ENCODE data around the gene RAET1L. TPM values are rescaled to one million over a fixed set of nuclear protein-coding genes. Genes with fewer than 3 reads are reported as not detected.

RAET1L gene
- total RNA-seq, 1 donor from 2014 or later: not detected

DNA sequence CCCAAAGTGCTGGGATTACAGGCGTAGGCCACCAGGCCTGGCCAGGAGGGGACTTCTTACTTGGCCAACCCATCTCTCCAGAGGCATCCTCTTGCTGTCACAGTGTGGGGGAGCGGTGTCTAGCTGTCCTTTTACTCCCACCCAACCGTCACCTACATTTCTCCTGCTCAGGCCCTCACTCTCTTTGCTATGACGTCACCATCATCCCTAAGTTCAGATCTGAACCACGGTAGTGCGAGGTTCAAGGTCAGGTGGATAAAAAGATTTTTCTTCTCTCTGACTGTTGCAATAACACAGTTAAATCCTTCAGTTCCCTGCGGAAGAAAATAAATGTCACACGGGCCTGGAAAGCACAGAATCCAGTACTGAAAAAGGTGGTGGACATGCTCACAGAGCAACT lies 7.3 kb upstream of the RAET1L start:
- intact Hi-C loops (cut with DNase I): no loop called here
- Histone ChIP-seq H3K27ac (no peak overlapping the region), H3K27me3 (peaks cover 28% of the 10 kb centered on the region), H3K4me1 (peaks cover 5% of the 10 kb centered on the region), H3K4me3 (no peak overlapping the region), H3K36me3 (no peaks in the 10 kb centered on the region), H3K9me3 (no peaks in the 10 kb centered on the region)
- DNase-seq (no peak), ATAC-seq (no peak)
- TF ChIP-seq, protein P1, sequence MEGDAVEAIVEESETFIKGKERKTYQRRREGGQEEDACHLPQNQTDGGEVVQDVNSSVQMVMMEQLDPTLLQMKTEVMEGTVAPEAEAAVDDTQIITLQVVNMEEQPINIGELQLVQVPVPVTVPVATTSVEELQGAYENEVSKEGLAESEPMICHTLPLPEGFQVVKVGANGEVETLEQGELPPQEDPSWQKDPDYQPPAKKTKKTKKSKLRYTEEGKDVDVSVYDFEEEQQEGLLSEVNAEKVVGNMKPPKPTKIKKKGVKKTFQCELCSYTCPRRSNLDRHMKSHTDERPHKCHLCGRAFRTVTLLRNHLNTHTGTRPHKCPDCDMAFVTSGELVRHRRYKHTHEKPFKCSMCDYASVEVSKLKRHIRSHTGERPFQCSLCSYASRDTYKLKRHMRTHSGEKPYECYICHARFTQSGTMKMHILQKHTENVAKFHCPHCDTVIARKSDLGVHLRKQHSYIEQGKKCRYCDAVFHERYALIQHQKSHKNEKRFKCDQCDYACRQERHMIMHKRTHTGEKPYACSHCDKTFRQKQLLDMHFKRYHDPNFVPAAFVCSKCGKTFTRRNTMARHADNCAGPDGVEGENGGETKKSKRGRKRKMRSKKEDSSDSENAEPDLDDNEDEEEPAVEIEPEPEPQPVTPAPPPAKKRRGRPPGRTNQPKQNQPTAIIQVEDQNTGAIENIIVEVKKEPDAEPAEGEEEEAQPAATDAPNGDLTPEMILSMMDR (IDR thresholded peaks at IDR 0.05): no peak

GRCh38 chr6:150030611-150031010 lies 5.3 kb upstream of the RAET1L start:
- Histone ChIP-seq H3K27ac (no peak overlapping the region), H3K36me3 (no peaks in the 10 kb centered on the region), H3K4me3 (no peak overlapping the region), H3K9me3 (no peaks in the 10 kb centered on the region), H3K4me1 (peaks cover 3% of the 10 kb centered on the region), H3K27me3 (peaks cover 27% of the 10 kb centered on the region)
- DNase-seq (no peak), ATAC-seq (no peak)
- intact Hi-C loops (cut with DNase I): no loop called here
- TF ChIP-seq, protein P1 (IDR thresholded peaks at IDR 0.05): no peak

DNA sequence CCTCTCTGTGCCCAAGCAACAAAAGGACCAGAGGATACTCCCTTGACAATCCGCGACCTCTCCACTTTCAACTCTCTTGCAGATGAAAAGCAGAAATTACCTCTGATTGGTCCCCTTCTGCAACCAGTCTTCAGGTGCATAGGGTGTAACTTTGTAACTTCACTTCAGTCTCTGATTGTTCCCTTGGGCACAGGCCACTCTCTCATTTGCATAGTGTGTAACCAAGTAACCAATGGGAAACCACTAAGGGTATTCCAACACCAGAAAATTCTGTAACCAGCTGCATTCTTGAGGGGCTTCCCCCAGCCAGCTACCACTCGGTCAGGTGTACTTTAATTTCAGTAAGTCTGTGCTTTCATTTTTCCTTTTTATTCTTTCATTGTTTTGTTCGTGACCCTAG lies 4.4 kb upstream of the RAET1L start:
- DNase-seq: no peak
- peaks cover 10% of the 10 kb centered on the region for H3K4me1 ChIP-seq
- ATAC-seq: no peak
- intact Hi-C loops (cut with DNase I): no loop called here
- peaks cover 30% of the 10 kb centered on the region for H3K27me3 ChIP-seq
- H3K36me3 ChIP-seq: no peaks in the 10 kb centered on the region
- no peak overlapping the region for H3K4me3 ChIP-seq
- H3K9me3 ChIP-seq: no peaks in the 10 kb centered on the region
- TF ChIP-seq, protein P1 (IDR thresholded peaks at IDR 0.05): no peak
- H3K27ac ChIP-seq: no peak overlapping the region

GRCh38 chr6:150029276-150029675 lies 3.9 kb upstream of the RAET1L start:
- Histone ChIP-seq H3K36me3 (no peaks in the 10 kb centered on the region), H3K9me3 (no peaks in the 10 kb centered on the region), H3K27me3 (peaks cover 35% of the 10 kb centered on the region), H3K27ac (no peak overlapping the region), H3K4me1 (peaks cover 10% of the 10 kb centered on the region), H3K4me3 (no peak overlapping the region)
- intact Hi-C loops (cut with DNase I): no loop called here
- DNase-seq: no peak
- no peak for ATAC-seq
- TF ChIP-seq, protein P1 (IDR thresholded peaks at IDR 0.05): no peak

DNA sequence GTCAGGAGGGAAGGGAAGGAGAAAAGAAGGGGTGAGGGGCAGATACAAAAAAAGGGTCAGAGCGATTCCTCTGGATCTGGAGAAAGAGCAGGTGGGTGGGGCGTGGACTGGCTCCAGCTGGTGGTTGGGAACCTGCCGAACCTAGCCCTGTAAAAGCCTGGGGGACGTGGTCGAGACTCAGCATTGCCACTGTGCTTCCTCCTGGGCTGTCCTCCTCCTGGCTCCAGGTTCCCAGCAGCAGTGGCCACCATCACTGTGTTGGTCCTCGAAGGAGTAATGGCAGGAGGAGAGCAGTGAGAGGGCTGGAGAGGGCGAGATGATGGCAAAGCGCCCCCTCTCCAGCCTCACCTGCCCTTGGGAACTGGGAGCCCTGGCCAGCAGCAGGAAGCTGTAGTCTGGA lies 3.5 kb upstream of the RAET1L start:
- H3K9me3 ChIP-seq: no peaks in the 10 kb centered on the region
- no peaks in the 10 kb centered on the region for H3K36me3 ChIP-seq
- TF ChIP-seq, protein P1 (IDR thresholded peaks at IDR 0.05): no peak
- intact Hi-C loops (cut with DNase I): no loop called here
- no peak overlapping the region for H3K27ac ChIP-seq
- peaks cover 40% of the 10 kb centered on the region for H3K27me3 ChIP-seq
- H3K4me3 ChIP-seq: no peak overlapping the region
- no peak for DNase-seq
- H3K4me1 ChIP-seq: peaks cover 10% of the 10 kb centered on the region
- no peak for ATAC-seq
